Embryonic facial prominence (tissue), 1 donor: ENCODE measurements around the gene OSBPL7.
"Not testable (repeated sequence)": the region's sequence is repeated elsewhere in the genome, so short reads cannot be mapped to it uniquely, and the experiment has no call there.

Experiments
- DNase-seq: peaks from one replicate; pipeline ENCODE4 v3.0.0-alpha.2; 2016; ENCODE audit errors: extremely low spot score

OSBPL7 gene

GRCh38 chr17:47806026-47806912 lies 15.3 kb downstream of the OSBPL7 start:
- no peak for DNase-seq

- no peak for DNase-seq
These were observed 17.1 kb downstream of the OSBPL7 start for GRCh38 chr17:47804461-47804860.

- no peak for DNase-seq
These were observed 17.8 kb downstream of the OSBPL7 start for GRCh38 chr17:47803751-47804150.

- DNase-seq, result no peak
These were observed 18.4 kb downstream of the OSBPL7 start for GRCh38 chr17:47803201-47803600.

- DNase-seq, result no peak
These were observed 19.1 kb downstream of the OSBPL7 start for GRCh38 chr17:47802341-47803022.

- DNase-seq, result no peak
These were observed 19.7 kb downstream of the OSBPL7 start for GRCh38 chr17:47801906-47802305.

- DNase-seq, result no peak
These were observed 20.3 kb downstream of the OSBPL7 start for GRCh38 chr17:47801176-47801765.

- DNase-seq, result no peak
These were observed 20.9 kb downstream of the OSBPL7 start for GRCh38 chr17:47800686-47801085.

GRCh38 chr17:47797797-47798196 lies 23.8 kb downstream of the OSBPL7 start:
- DNase-seq, result no peak

GRCh38 chr17:47792979-47793378 lies 28.6 kb downstream of the OSBPL7 start:
- no peak for DNase-seq

GRCh38 chr17:47792457-47792856 lies 29.1 kb downstream of the OSBPL7 start:
- no peak for DNase-seq

- no peak for DNase-seq
These were observed 30.6 kb downstream of the OSBPL7 start for GRCh38 chr17:47791025-47791424.

GRCh38 chr17:47789611-47790561 lies 31.7 kb downstream of the OSBPL7 start:
- DNase-seq, result no peak

GRCh38 chr17:47785538-47786123 lies 36.0 kb downstream of the OSBPL7 start:
- DNase-seq, result no peak

GRCh38 chr17:47781397-47781796 lies 40.2 kb downstream of the OSBPL7 start:
- DNase-seq, result no peak

GRCh38 chr17:47778184-47778635 lies 43.4 kb downstream of the OSBPL7 start:
- no peak for DNase-seq

- DNase-seq, result no peak
These were observed 45.0 kb downstream of the OSBPL7 start for GRCh38 chr17:47776330-47777197.

- no peak for DNase-seq
These were observed 46.5 kb downstream of the OSBPL7 start for GRCh38 chr17:47774987-47775580.

GRCh38 chr17:47774331-47774730 lies 47.3 kb downstream of the OSBPL7 start:
- no peak for DNase-seq

- DNase-seq, result not testable (repeated sequence)
These were observed 47.9 kb downstream of the OSBPL7 start for GRCh38 chr17:47773649-47774048.
